ENCODE measurements around the gene INF2. TPM values are rescaled to one million over a fixed set of nuclear protein-coding genes. Genes with fewer than 3 reads are reported as not detected.

Gene INF2
- total and polyA plus RNA-seq, 9 of the 15 experiments (the other 6 are each of a cell fraction or from before 2014, with no cell fraction given), result 0.56 to 31.3 (median 7.8) TPM

- no peak for TF ChIP-seq REST (IDR thresholded peaks at IDR 0.05; ENCODE audit: borderline replicate concordance)
- 0 out of 2 replicates have a peak, but pooled peaks have one; percentile 45 for TF ChIP-seq REST (CRISPR knock-in tag; IDR thresholded peaks at IDR 0.05; ENCODE audit: low read depth)
- TF ChIP-seq HMGXB4 (CRISPR knock-in tag; IDR thresholded peaks at IDR 0.05), result no peak
- peak; percentile 39 for TF ChIP-seq U2AF1 (optimal IDR thresholded peaks at IDR 0.05; ENCODE audit: low read depth, low read length)
- no peak for TF ChIP-seq RBM14 (IDR thresholded peaks at IDR 0.05; ENCODE audit: borderline replicate concordance, insufficient read depth, low read depth, low read length)
- TF ChIP-seq ZC3H4 (CRISPR knock-in tag; IDR thresholded peaks at IDR 0.05; ENCODE audit: borderline replicate concordance), result no peak
- no peak for TF ChIP-seq BDP1 (IDR thresholded peaks at IDR 0.05; ENCODE audit: insufficient read depth, insufficient read length)
- no peak for TF ChIP-seq THRA (IDR thresholded peaks at IDR 0.05)
- no peak for TF ChIP-seq ZNF124 (CRISPR knock-in tag; IDR thresholded peaks at IDR 0.05)
- TF ChIP-seq BCOR (IDR thresholded peaks at IDR 0.05), result no peak
- no peak for TF ChIP-seq GATAD2B (IDR thresholded peaks at IDR 0.05; ENCODE audit: borderline replicate concordance)
- no peak for TF ChIP-seq ZNF431 (CRISPR knock-in tag; IDR thresholded peaks at IDR 0.05)
- no peak for TF ChIP-seq TFE3 (CRISPR knock-in tag; IDR thresholded peaks at IDR 0.05)
- no peak for TF ChIP-seq ZNF121 (CRISPR knock-in tag; conservative IDR thresholded peaks at IDR 0.05)
- TF ChIP-seq ILK (tag; IDR thresholded peaks at IDR 0.05; ENCODE audit: borderline replicate concordance, low read depth), result no peak
Measured at GRCh38 chr14:104752735-104753527, 63.5 kb downstream of the INF2 start, which contains the start of gene SIVA1 (continued).

Data from K562 (cell line).